Keratinocyte (primary cell): Measurements from ENCODE around the gene SPTSSA. TPM values are rescaled to one million over a fixed set of nuclear protein-coding genes. Genes with fewer than 3 reads are reported as not detected.

Source experiments
- DNase-seq: peaks from one replicate; pipeline ENCODE4 v3.0.0-alpha.2; 2011; ENCODE audit warnings: low read depth, missing footprints, low spot score
- FAIRE-seq: peaks from 2 replicates; lab custom pipeline; 2011; peaks lifted over from hg19 to GRCh38; lab: Jason Lieb, UNC
- H2AFZ ChIP-seq: 2 replicates; pipeline ENCODE4 v1.6.0; 2012; ENCODE audit warnings: low read length, control low read depth, inconsistent platforms; ENCODE audit not compliant: control insufficient read depth
- H3K27ac ChIP-seq: 2 replicates; pipeline ENCODE4 v1.5.1; 2011; ENCODE audit warnings: low read length; ENCODE audit not compliant: control insufficient read depth, insufficient read depth
- H3K27me3 ChIP-seq: 3 replicates; pipeline ENCODE4 v1.6.0; 2011; ENCODE audit warnings: low read length; ENCODE audit not compliant: control insufficient read depth, insufficient read depth; ENCODE audit errors: extremely low read depth
- H3K36me3 ChIP-seq, 2 experiments: 2 replicates in 1 of 2; 3 replicates in 1 of 2; pipeline ENCODE4 v1.5.1; 2011; ENCODE audit warnings: low read length in 2 of 2, mild to moderate bottlenecking in 1 of 2; ENCODE audit not compliant: control insufficient read depth in 2 of 2, insufficient read depth in 2 of 2; ENCODE audit errors: extremely low read depth in 1 of 2
- H3K4me1 ChIP-seq: 3 replicates; pipeline ENCODE4 v1.5.1; 2011; ENCODE audit warnings: low read length; ENCODE audit not compliant: control insufficient read depth, insufficient read depth; ENCODE audit errors: extremely low read depth
- H3K4me2 ChIP-seq: 3 replicates; pipeline ENCODE4 v1.6.0; 2011; ENCODE audit warnings: low read depth, low read length; ENCODE audit not compliant: control insufficient read depth, insufficient read depth; ENCODE audit errors: extremely low read depth
- H3K4me3 ChIP-seq, 3 experiments: fragments of 200-600 bp in 1 of 3; sonication (generic) in 1 of 3; 2 replicates in 2 of 3; 3 replicates in 1 of 3; pipeline ENCODE4 v1.5.1; 2011 to 2016; ENCODE audit warnings: low read length in 3 of 3, mild to moderate bottlenecking in 3 of 3, control low read depth in 2 of 3, inconsistent platforms in 1 of 3, low read depth in 1 of 3, mixed read lengths in 1 of 3, mixed run types in 1 of 3, moderate library complexity in 1 of 3; ENCODE audit not compliant: control insufficient read depth in 2 of 3, insufficient read depth in 2 of 3; ENCODE audit errors: extremely low read depth in 1 of 3
- H3K79me2 ChIP-seq: 2 replicates; pipeline ENCODE4 v1.6.0; 2012; ENCODE audit warnings: low read length; ENCODE audit not compliant: control insufficient read depth, insufficient read depth
- H3K9ac ChIP-seq: 3 replicates; pipeline ENCODE4 v1.6.0; 2011; ENCODE audit warnings: low read length; ENCODE audit not compliant: control insufficient read depth, insufficient read depth; ENCODE audit errors: extremely low read depth
- H3K9me1 ChIP-seq: 3 replicates; pipeline ENCODE4 v1.6.0; 2011; ENCODE audit warnings: low read length; ENCODE audit not compliant: control insufficient read depth, insufficient read depth; ENCODE audit errors: extremely low read depth
- H3K9me3 ChIP-seq: 2 replicates; pipeline ENCODE4 v1.5.1; 2012; ENCODE audit warnings: low read depth, low read length; ENCODE audit not compliant: control insufficient read depth
- H4K20me1 ChIP-seq: 3 replicates; pipeline ENCODE4 v1.6.0; 2011; ENCODE audit warnings: low read length; ENCODE audit not compliant: control insufficient read depth, insufficient read depth; ENCODE audit errors: extremely low read depth
- CTCF ChIP-seq, 3 experiments: IDR thresholded peaks in 1 of 3; conservative IDR thresholded peaks in 1 of 3; optimal IDR thresholded peaks in 1 of 3; 2 replicates in 2 of 3; 3 replicates in 1 of 3; pipeline versions ENCODE3 to v1.5.1; 2011; ENCODE audit warnings: low read length in 3 of 3, mild to moderate bottlenecking in 3 of 3, moderate library complexity in 2 of 3, control low read depth in 1 of 3, inconsistent platforms in 1 of 3; ENCODE audit not compliant: insufficient read depth in 2 of 3; ENCODE audit errors: extremely low read depth in 1 of 3
- EZH2 ChIP-seq: IDR thresholded peaks from one replicate; pipeline ENCODE4 v1.6.1; 2012; ENCODE audit warnings: inconsistent platforms, mild to moderate bottlenecking, low read length, moderate library complexity
- dilution Hi-C: fragments of 300-500 bp; cut with MboI; formaldehyde crosslinking; loops from one replicate; pipeline ENCODE4 v1.7.0; 2020; ENCODE audit warnings: low sequenced_read_pairs; ENCODE audit not compliant: extremely low pct_ligation_motif_present
- polyA plus RNA-seq, 5 experiments: library from polyadenylated mRNA; depleted of rRNA in 3 of 5; stranded (reverse) in 3 of 5; stranded (forward) in 1 of 5; unstranded in 1 of 5; fragments of >200 nt; gene quantifications; 1 replicate in 1 of 5; 2 replicates in 3 of 5; 3 replicates in 1 of 5; pipeline versions ENCODE4 v1.2.1 to v1.2.3, GENCODE V29; 2011 to 2012; ENCODE audit warnings: missing spikeins in 2 of 5, low read depth in 1 of 5, low replicate concordance in 1 of 5

SPTSSA gene
- polyA plus RNA-seq, 1 donor (not counting 4 experiments of a cell fraction or from before 2014, with no cell fraction given): 43.9 TPM

GRCh38 chr14:34460841-34461240 is 1.2 kb downstream of the SPTSSA start:
- peak overlapping the region; percentile 82 to 96 (median 95) for H3K4me3 ChIP-seq
- FAIRE-seq: no peak
- H3K27ac ChIP-seq: peak overlapping the region; percentile 82
- TF ChIP-seq EZH2 (no peak), CTCF (optimal IDR thresholded peaks at IDR 0.05 in 1 of 3, IDR thresholded peaks at IDR 0.05 in 1 of 3, conservative IDR thresholded peaks at IDR 0.05 in 1 of 3; ENCODE audit: extremely low read depth in 1 of 3, insufficient read depth in 2 of 3, low read length in 3 of 3) (no peak)
- H3K9me1 ChIP-seq: no peaks in the 10 kb centered on the region
- peak overlapping the region; percentile 75 for H3K4me2 ChIP-seq
- H3K27me3 ChIP-seq: no peaks in the 10 kb centered on the region
- no peaks in the 10 kb centered on the region for H4K20me1 ChIP-seq
- peaks cover 16% of the 10 kb centered on the region for H3K4me1 ChIP-seq
- H3K36me3 ChIP-seq: no peaks in the 10 kb centered on the region
- H3K79me2 ChIP-seq: peaks cover 50% of the 10 kb centered on the region
- DNase-seq: no peak
- no peaks in the 10 kb centered on the region for H3K9me3 ChIP-seq
- no peak overlapping the region for H2AFZ ChIP-seq
- dilution Hi-C loops: no loop called here
- H3K9ac ChIP-seq: peak overlapping the region; percentile 82

- H4K20me1 ChIP-seq: no peaks in the 10 kb centered on the region
- no peaks in the 10 kb centered on the region for H3K9me3 ChIP-seq
- H3K9ac ChIP-seq: peak overlapping the region; percentile 82
- dilution Hi-C loops: no loop called here
- H3K79me2 ChIP-seq: peaks cover 54% of the 10 kb centered on the region
- H2AFZ ChIP-seq: no peak overlapping the region
- DNase-seq (no peak), FAIRE-seq (no peak)
- peak overlapping the region; percentile 75 for H3K4me2 ChIP-seq
- peaks cover 1 to 2% of the 10 kb centered on the region in 2 experiments for H3K36me3 ChIP-seq
- no peak overlapping the region for H3K27ac ChIP-seq
- H3K9me1 ChIP-seq: no peaks in the 10 kb centered on the region
- TF ChIP-seq CTCF (optimal IDR thresholded peaks at IDR 0.05 in 1 of 3, IDR thresholded peaks at IDR 0.05 in 1 of 3, conservative IDR thresholded peaks at IDR 0.05 in 1 of 3; ENCODE audit: extremely low read depth in 1 of 3, insufficient read depth in 2 of 3, low read length in 3 of 3): no peak
- no peak for TF ChIP-seq EZH2
- peaks cover 16% of the 10 kb centered on the region for H3K4me1 ChIP-seq
- H3K4me3 ChIP-seq: peak overlapping the region; percentile 82 to 96 (median 95)
- no peaks in the 10 kb centered on the region for H3K27me3 ChIP-seq
These were observed 1.7 kb downstream of the SPTSSA start for GRCh38 chr14:34460295-34460694.
